IPS-18a (cell line): ENCODE measurements around the gene RNF144A.

ENCODE experiments used
- H3K27ac ChIP-seq: one replicate; pipeline ENCODE4 v1.5.1; 2013; ENCODE audit warnings: low read length
- H3K27me3 ChIP-seq: one replicate; pipeline ENCODE4 v1.6.1; 2013; ENCODE audit warnings: mild to moderate bottlenecking, low read length; ENCODE audit not compliant: control insufficient read depth, insufficient read depth
- H3K36me3 ChIP-seq: one replicate; pipeline ENCODE4 v1.6.1; 2013; ENCODE audit warnings: low read depth, low read length; ENCODE audit not compliant: control insufficient read depth
- H3K4me1 ChIP-seq: one replicate; pipeline ENCODE4 v1.6.1; 2013; ENCODE audit warnings: low read depth, low read length; ENCODE audit not compliant: control insufficient read depth
- H3K4me3 ChIP-seq: one replicate; pipeline ENCODE4 v1.5.1; 2013; ENCODE audit warnings: low read length
- H3K9ac ChIP-seq: one replicate; pipeline ENCODE4 v1.6.1; 2013; ENCODE audit warnings: mild to moderate bottlenecking, low read length, moderate library complexity
- H3K9me3 ChIP-seq: one replicate; pipeline ENCODE4 v1.6.1; 2013; ENCODE audit warnings: low read depth, low read length; ENCODE audit not compliant: control insufficient read depth

Gene RNF144A

GRCh38 chr2:7015007-7015950 lies 98.1 kb downstream of the RNF144A start:
- H3K9me3 ChIP-seq = no peaks in the 10 kb centered on the region
- no peak overlapping the region for H3K9ac ChIP-seq
- H3K36me3 ChIP-seq = no peaks in the 10 kb centered on the region
- no peak overlapping the region for H3K27ac ChIP-seq
- peaks cover 12% of the 10 kb centered on the region for H3K4me1 ChIP-seq
- no peaks in the 10 kb centered on the region for H3K27me3 ChIP-seq
- H3K4me3 ChIP-seq = no peak overlapping the region

DNA sequence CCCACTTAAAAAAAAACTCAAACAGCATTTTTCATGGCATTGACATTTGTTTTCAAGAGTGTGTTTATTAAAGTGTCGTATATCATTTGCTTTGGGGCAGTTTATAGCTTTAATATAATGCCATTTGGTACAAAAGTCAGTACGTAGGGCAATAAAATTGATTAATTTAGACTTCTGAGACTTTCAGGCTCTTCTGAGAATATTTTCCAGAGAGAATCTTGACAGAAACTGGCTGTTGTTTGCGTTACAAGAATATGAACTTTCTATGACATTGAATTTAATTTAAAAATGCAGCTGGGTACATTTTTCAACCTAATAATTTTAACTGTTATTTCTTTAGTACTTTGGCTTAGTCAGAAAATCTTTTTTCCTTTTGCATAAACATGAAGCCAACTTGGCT lies 98.9 kb downstream of the RNF144A start:
- Histone ChIP-seq H3K9me3 (no peaks in the 10 kb centered on the region), H3K27me3 (no peaks in the 10 kb centered on the region), H3K4me1 (peaks cover 8% of the 10 kb centered on the region), H3K27ac (no peak overlapping the region), H3K4me3 (no peak overlapping the region), H3K9ac (no peak overlapping the region), H3K36me3 (peaks cover 4% of the 10 kb centered on the region)

- Histone ChIP-seq H3K4me1 (peaks cover 8% of the 10 kb centered on the region), H3K27me3 (no peaks in the 10 kb centered on the region), H3K27ac (no peak overlapping the region), H3K9ac (no peak overlapping the region), H3K4me3 (no peak overlapping the region), H3K36me3 (peaks cover 4% of the 10 kb centered on the region), H3K9me3 (no peaks in the 10 kb centered on the region)
Measured at GRCh38 chr2:7016601-7017211, 99.5 kb downstream of the RNF144A start.

DNA sequence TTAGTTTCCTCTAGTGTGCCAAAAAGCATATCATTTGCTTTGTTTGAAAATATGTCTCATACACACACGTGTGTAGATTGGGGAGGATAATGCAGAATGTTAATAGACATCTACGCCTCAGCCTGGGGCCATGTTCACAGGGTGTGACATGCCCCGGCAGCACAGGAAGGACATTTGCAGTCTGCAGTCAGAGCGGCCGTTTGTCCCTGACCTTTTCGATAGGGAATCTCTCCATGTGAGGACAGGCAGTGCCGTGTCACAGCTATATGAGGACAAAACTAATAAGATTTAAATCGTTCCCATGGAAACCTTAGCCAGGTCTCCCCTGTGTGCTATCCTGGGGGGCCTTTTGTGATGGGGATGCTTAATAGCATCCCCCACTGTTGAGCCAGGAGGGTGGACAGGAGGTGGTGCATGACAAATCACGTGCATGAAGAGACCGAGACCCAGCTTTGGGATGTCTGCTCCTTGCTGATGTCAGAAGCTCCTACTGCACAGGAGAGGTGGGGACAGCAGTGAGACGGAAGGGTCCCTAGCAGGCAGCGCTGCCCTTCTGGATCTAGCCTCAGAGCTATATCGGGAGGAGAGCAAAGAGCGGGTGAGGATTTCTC lies 100.6 kb downstream of the RNF144A start:
- no peaks in the 10 kb centered on the region for H3K9me3 ChIP-seq
- peaks cover 8% of the 10 kb centered on the region for H3K4me1 ChIP-seq
- no peak overlapping the region for H3K27ac ChIP-seq
- H3K27me3 ChIP-seq = no peaks in the 10 kb centered on the region
- H3K36me3 ChIP-seq = peaks cover 4% of the 10 kb centered on the region
- H3K9ac ChIP-seq = no peak overlapping the region
- H3K4me3 ChIP-seq = no peak overlapping the region

DNA sequence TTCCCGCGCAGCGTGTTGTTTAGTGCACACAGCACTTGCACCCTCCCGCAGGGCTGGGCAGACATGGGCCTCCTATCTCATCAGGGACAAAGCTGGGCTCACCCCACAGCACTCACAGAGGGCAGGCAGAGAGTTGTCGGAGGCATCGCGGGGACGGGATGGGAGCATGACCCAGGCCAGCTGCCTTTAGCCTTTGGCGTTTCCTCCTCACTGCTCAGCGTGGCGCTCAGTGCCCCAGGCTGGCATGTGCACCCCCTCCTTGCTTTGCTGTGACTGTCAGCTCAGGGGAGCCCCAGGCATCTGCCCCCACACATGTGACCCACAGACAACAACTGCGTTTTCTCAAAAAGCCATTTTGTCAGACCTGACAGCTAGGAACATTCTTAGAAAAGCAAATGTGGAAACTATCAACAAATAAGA lies 101.1 kb downstream of the RNF144A start:
- Histone ChIP-seq H3K36me3 (peaks cover 6% of the 10 kb centered on the region), H3K9me3 (no peaks in the 10 kb centered on the region), H3K9ac (no peak overlapping the region), H3K27ac (no peak overlapping the region), H3K4me3 (no peak overlapping the region), H3K27me3 (no peaks in the 10 kb centered on the region), H3K4me1 (peaks cover 8% of the 10 kb centered on the region)

DNA sequence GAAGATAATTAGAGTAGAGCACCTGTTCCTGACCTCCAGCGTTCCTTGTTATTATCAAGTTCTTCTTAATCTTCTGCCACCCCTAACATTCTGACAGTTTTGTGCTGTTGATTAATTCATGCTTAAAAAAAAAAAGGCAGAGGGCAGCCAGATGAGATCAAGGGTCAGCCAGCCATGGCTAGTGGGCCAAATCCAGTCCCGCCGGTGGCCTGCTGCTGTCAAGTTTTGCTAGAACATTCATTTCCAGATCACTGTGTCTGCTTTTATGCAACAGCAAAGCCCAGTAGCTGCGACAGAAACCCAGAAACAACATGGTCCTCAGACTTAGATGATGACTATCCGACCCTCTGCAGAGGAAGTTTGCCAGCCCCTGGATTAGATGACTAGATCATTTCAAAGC lies 101.6 kb downstream of the RNF144A start:
- Histone ChIP-seq H3K27ac (no peak overlapping the region), H3K4me1 (peaks cover 8% of the 10 kb centered on the region), H3K9ac (no peak overlapping the region), H3K4me3 (no peak overlapping the region), H3K9me3 (no peaks in the 10 kb centered on the region), H3K27me3 (no peaks in the 10 kb centered on the region), H3K36me3 (peaks cover 9% of the 10 kb centered on the region)

- Histone ChIP-seq H3K4me3 (no peak overlapping the region), H3K36me3 (peaks cover 9% of the 10 kb centered on the region)
Measured at GRCh38 chr2:7019191-7019590, 102.0 kb downstream of the RNF144A start.

DNA sequence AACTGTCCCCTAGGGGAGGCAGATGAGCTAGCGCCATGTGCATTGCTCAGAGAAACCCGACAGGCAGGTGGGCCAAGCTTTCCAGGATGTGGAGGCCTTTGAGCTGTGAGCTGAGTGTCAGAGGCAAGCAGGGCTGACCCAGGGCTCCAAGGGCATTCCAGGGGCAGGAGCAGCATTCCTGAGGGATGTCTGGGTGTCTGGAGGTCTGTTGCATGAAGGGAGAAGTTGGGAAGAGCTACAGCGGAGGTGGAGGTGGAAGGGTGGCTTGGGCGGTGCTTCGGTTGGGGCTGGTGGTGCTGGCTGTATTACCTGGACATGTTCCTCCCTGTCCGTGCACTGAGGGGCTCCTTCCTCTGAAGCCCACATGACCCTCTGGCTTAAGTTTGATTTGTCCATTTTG lies 102.8 kb downstream of the RNF144A start:
- Histone ChIP-seq H3K4me3 (no peak overlapping the region), H3K4me1 (peaks cover 8% of the 10 kb centered on the region), H3K9ac (no peak overlapping the region), H3K27me3 (no peaks in the 10 kb centered on the region), H3K27ac (no peak overlapping the region), H3K36me3 (peaks cover 9% of the 10 kb centered on the region), H3K9me3 (no peaks in the 10 kb centered on the region)

More at GRCh38 chr2:7019191-7019590, 102.0 kb downstream of the RNF144A start:
- no peak overlapping the region for H3K27ac ChIP-seq
- H3K9me3 ChIP-seq = no peaks in the 10 kb centered on the region
- H3K4me1 ChIP-seq = peaks cover 8% of the 10 kb centered on the region
- H3K27me3 ChIP-seq = no peaks in the 10 kb centered on the region
- H3K9ac ChIP-seq = no peak overlapping the region

- Histone ChIP-seq H3K4me3 (no peak overlapping the region), H3K36me3 (peaks cover 9% of the 10 kb centered on the region), H3K27ac (no peak overlapping the region)
Measured at GRCh38 chr2:7020468-7020867, 103.3 kb downstream of the RNF144A start.

GRCh38 chr2:7020939-7021470 lies 103.8 kb downstream of the RNF144A start:
- Histone ChIP-seq H3K27ac (no peak overlapping the region), H3K36me3 (peaks cover 9% of the 10 kb centered on the region), H3K9ac (no peak overlapping the region), H3K27me3 (no peaks in the 10 kb centered on the region), H3K4me1 (peaks cover 8% of the 10 kb centered on the region), H3K4me3 (no peak overlapping the region), H3K9me3 (no peaks in the 10 kb centered on the region)

More at GRCh38 chr2:7020468-7020867, 103.3 kb downstream of the RNF144A start:
- H3K9me3 ChIP-seq = no peaks in the 10 kb centered on the region
- H3K9ac ChIP-seq = no peak overlapping the region
- peaks cover 8% of the 10 kb centered on the region for H3K4me1 ChIP-seq
- H3K27me3 ChIP-seq = no peaks in the 10 kb centered on the region
